OCI-LY7 (cell line): ENCODE data around the gene VPS13C. TPM values are rescaled to one million over a fixed set of nuclear protein-coding genes. Genes with fewer than 3 reads are reported as not detected.

ENCODE experiments used
- BruUV-seq: library from RNA; stranded (reverse); fragments of 400-500 nt; replicated peaks from 2 replicates; lab custom pipeline; 2021; lab: Mats Ljungman, UMichigan
- CTCF ChIA-PET: fragments of 300-600 bp; sonication (Branson Sonifier 250); formaldehyde crosslinking; loops from one replicate; lab custom pipeline; 2022; ENCODE audit warnings: antibody characterized with exemption; ENCODE audit not compliant: unreplicated experiment; lab: Charles Lee
- POLR2A ChIA-PET: fragments of 300-600 bp; sonication (Branson Sonifier 250); formaldehyde crosslinking; loops from one replicate; lab custom pipeline; 2022; ENCODE audit warnings: antibody characterized with exemption; lab: Charles Lee
- DNase-seq: peaks from one replicate; pipeline ENCODE4 v3.0.0-alpha.2; 2015; ENCODE audit warnings: low spot score
- H2AFZ ChIP-seq: fragments of 200-600 bp; sonication (generic), shearing (Covaris generic); 2 replicates; pipeline ENCODE4 v1.6.1; 2014; ENCODE audit warnings: mild to moderate bottlenecking, antibody characterized with exemption, low read length, moderate library complexity
- H3K27ac ChIP-seq: fragments of 200-600 bp; sonication (generic); 2 replicates; pipeline ENCODE4 v1.5.1; 2014; ENCODE audit warnings: mixed run types, low read depth, mild to moderate bottlenecking, moderate library complexity, low read length, inconsistent platforms; ENCODE audit not compliant: poor library complexity, severe bottlenecking
- H3K36me3 ChIP-seq: fragments of 200-600 bp; sonication (generic); 2 replicates; pipeline ENCODE4 v1.6.1; 2014; ENCODE audit warnings: mild to moderate bottlenecking, antibody characterized with exemption, low read length, moderate library complexity, mixed read lengths; ENCODE audit not compliant: insufficient read depth
- H3K4me1 ChIP-seq: fragments of 200-600 bp; sonication (generic); 2 replicates; pipeline ENCODE4 v1.5.1; 2014; ENCODE audit warnings: mild to moderate bottlenecking, low read length; ENCODE audit not compliant: insufficient read depth, poor library complexity, severe bottlenecking
- H3K4me2 ChIP-seq: fragments of 200-600 bp; sonication (generic); 2 replicates; pipeline ENCODE4 v1.6.1; 2014; ENCODE audit warnings: mild to moderate bottlenecking, low read length
- H3K4me3 ChIP-seq: fragments of 200-600 bp; sonication (generic); 2 replicates; pipeline ENCODE4 v1.5.1; 2014; ENCODE audit warnings: mild to moderate bottlenecking, low read depth, low read length; ENCODE audit not compliant: poor library complexity, severe bottlenecking
- H3K79me2 ChIP-seq: fragments of 200-600 bp; sonication (generic); 2 replicates; pipeline ENCODE4 v1.6.1; 2016; ENCODE audit warnings: low read depth, mild to moderate bottlenecking, low read length, moderate library complexity, mixed read lengths; ENCODE audit not compliant: insufficient read depth
- H3K9me2 ChIP-seq: fragments of 200-600 bp; sonication (generic); 2 replicates; pipeline ENCODE4 v1.6.1; 2016; ENCODE audit warnings: mild to moderate bottlenecking, low read length, mixed read lengths; ENCODE audit not compliant: insufficient read depth
- H3K9me3 ChIP-seq: fragments of 200-600 bp; sonication (generic); 2 replicates; pipeline ENCODE4 v1.6.1; 2014; ENCODE audit warnings: mild to moderate bottlenecking, mixed run types, low read length, mixed read lengths
- H4K20me1 ChIP-seq: fragments of 200-600 bp; sonication (generic); 2 replicates; pipeline ENCODE4 v1.6.1; 2014; ENCODE audit warnings: mild to moderate bottlenecking, antibody characterized with exemption, low read length, moderate library complexity, mixed read lengths; ENCODE audit not compliant: insufficient read depth
- CTCF ChIP-seq: fragments of 200-600 bp; sonication (generic); conservative IDR thresholded peaks from 2 replicates; pipeline ENCODE4 v1.5.1; 2014; ENCODE audit warnings: mild to moderate bottlenecking, antibody characterized with exemption, low read length, moderate library complexity, mixed read lengths
- EZH2phosphoT487 ChIP-seq: fragments of 200-600 bp; sonication (generic); IDR thresholded peaks from 2 replicates; pipeline ENCODE4 v1.6.1; 2018; ENCODE audit warnings: low read depth, borderline replicate concordance, mild to moderate bottlenecking, mixed run types, antibody characterized with exemption, low read length, moderate library complexity, mixed read lengths
- intact Hi-C: fragments of 100-400 bp; cut with micrococcal nuclease; formaldehyde crosslinking; loops from one replicate; pipeline ENCODE4 v1.10.0; 2022; ENCODE audit not compliant: unreplicated experiment
- total RNA-seq, 2 experiments: library from RNA; depleted of rRNA in 1 of 2; stranded (reverse); fragments of >200 nt in 1 of 2; shearing (Covaris generic) in 1 of 2; gene quantifications; 2 replicates each; pipeline ENCODE4 v1.2.3, GENCODE V29; 2014 to 2022

The VPS13C gene
- total RNA-seq, 2 experiments from 2014 or later, result 44.4 to 60.6 TPM

- no TSS peak for BruUV-seq
- H3K27ac ChIP-seq, result no peak overlapping the region
- no peak overlapping the region for H3K4me2 ChIP-seq
- no peaks in the 10 kb centered on the region for H3K79me2 ChIP-seq
- intact Hi-C loops, result no loop called here
- H3K36me3 ChIP-seq, result peaks cover 56% of the 10 kb centered on the region
- no peaks in the 10 kb centered on the region for H4K20me1 ChIP-seq
- no peaks in the 10 kb centered on the region for H3K4me1 ChIP-seq
- no peak overlapping the region for H2AFZ ChIP-seq
- DNase-seq, result no peak
- no peaks in the 10 kb centered on the region for H3K9me3 ChIP-seq
- ChIA-PET CTCF (no interaction called here), POLR2A (interaction anchor here (0.6 to 1.4 kb wide), 2 partner anchors 11 to 26 kb away, joined by 3 to 5 read pairs; no protein-coding TSS in a partner anchor)
- no peak overlapping the region for H3K4me3 ChIP-seq
- no peaks in the 10 kb centered on the region for H3K9me2 ChIP-seq
- TF ChIP-seq CTCF (no peak), EZH2phosphoT487 (no peak)
These were observed 152.5 kb downstream of the VPS13C start for GRCh38 chr15:61907753-61908086.

- TF ChIP-seq EZH2phosphoT487 (no peak), CTCF (no peak)
- H3K79me2 ChIP-seq, result no peaks in the 10 kb centered on the region
- no peaks in the 10 kb centered on the region for H3K4me1 ChIP-seq
- ChIA-PET POLR2A (interaction anchor here (0.6 to 1.4 kb wide), 5 partner anchors 10 to 170 kb away, joined by 3 to 5 read pairs (median 3); no protein-coding TSS in a partner anchor), CTCF (interaction anchor here (0.5 kb wide), 1 partner anchor 516 kb away, joined by 3 read pairs; no protein-coding TSS in a partner anchor)
- intact Hi-C loops, result no loop called here
- H3K9me2 ChIP-seq, result no peaks in the 10 kb centered on the region
- H3K4me2 ChIP-seq, result no peak overlapping the region
- no peak overlapping the region for H3K4me3 ChIP-seq
- peaks cover 54% of the 10 kb centered on the region for H3K36me3 ChIP-seq
- no TSS peak for BruUV-seq
- H3K27ac ChIP-seq, result no peak overlapping the region
- H2AFZ ChIP-seq, result no peak overlapping the region
- DNase-seq, result no peak
- no peaks in the 10 kb centered on the region for H3K9me3 ChIP-seq
- no peaks in the 10 kb centered on the region for H4K20me1 ChIP-seq
These were observed 153.1 kb downstream of the VPS13C start for GRCh38 chr15:61906961-61907752.

GRCh38 chr15:61893146-61893545 is 167.1 kb downstream of the VPS13C start:
- BruUV-seq, result no TSS peak
- Histone ChIP-seq H3K4me2 (no peak overlapping the region), H3K36me3 (peaks cover 75% of the 10 kb centered on the region), H3K4me3 (no peak overlapping the region), H3K9me3 (peaks cover 17% of the 10 kb centered on the region), H4K20me1 (no peaks in the 10 kb centered on the region), H3K4me1 (no peaks in the 10 kb centered on the region), H3K9me2 (no peaks in the 10 kb centered on the region), H3K27ac (no peak overlapping the region), H2AFZ (no peak overlapping the region), H3K79me2 (no peaks in the 10 kb centered on the region)
- CTCF ChIA-PET, result no interaction called here
- TF ChIP-seq EZH2phosphoT487 (no peak), CTCF (no peak)
- intact Hi-C loops, result no loop called here
- POLR2A ChIA-PET, result no interaction called here
- no peak for DNase-seq
